ENCODE data around the gene GALNT9.
"Not testable (repeated sequence)": the region's sequence is repeated elsewhere in the genome, so short reads cannot be mapped to it uniquely, and the experiment has no call there.

GALNT9 gene

GRCh38 chr12:132358241-132359225 lies 29.1 kb upstream of the GALNT9 start:
- not testable (repeated sequence) for DNase-seq

- DNase-seq = no peak
Measured at GRCh38 chr12:132357623-132358186, 28.3 kb upstream of the GALNT9 start.

- DNase-seq = no peak
Measured at GRCh38 chr12:132356691-132357622, 27.6 kb upstream of the GALNT9 start.

GRCh38 chr12:132355742-132356681 lies 26.6 kb upstream of the GALNT9 start:
- no peak for DNase-seq

GRCh38 chr12:132354982-132355680 lies 25.7 kb upstream of the GALNT9 start:
- DNase-seq = no peak

GRCh38 chr12:132354211-132354981 lies 25.0 kb upstream of the GALNT9 start:
- no peak for DNase-seq

- no peak for DNase-seq
Measured at GRCh38 chr12:132353811-132354210, 24.4 kb upstream of the GALNT9 start.

- no peak for DNase-seq
Measured at GRCh38 chr12:132352896-132353800, 23.8 kb upstream of the GALNT9 start.

- DNase-seq = no peak
Measured at GRCh38 chr12:132351751-132352495, 22.5 kb upstream of the GALNT9 start.

GRCh38 chr12:132349501-132350131 lies 20.2 kb upstream of the GALNT9 start:
- no peak for DNase-seq

- DNase-seq = no peak
Measured at GRCh38 chr12:132348176-132348575, 18.8 kb upstream of the GALNT9 start.

GRCh38 chr12:132347176-132347855 lies 17.9 kb upstream of the GALNT9 start:
- no peak for DNase-seq

GRCh38 chr12:132346471-132347175 lies 17.2 kb upstream of the GALNT9 start:
- no peak for DNase-seq

GRCh38 chr12:132345561-132346200 lies 16.3 kb upstream of the GALNT9 start:
- no peak for DNase-seq

- no peak for DNase-seq
Measured at GRCh38 chr12:132345126-132345525, 15.7 kb upstream of the GALNT9 start.

- no peak for DNase-seq
Measured at GRCh38 chr12:132344601-132345000, 15.2 kb upstream of the GALNT9 start.
